MM.1S (cell line): ENCODE measurements around the gene TAPBP.

ENCODE experiments used
- EZH2 ChIP-seq: fragments of 300-600 bp; sonication (generic); optimal IDR thresholded peaks from 2 replicates; pipeline ENCODE3; 2017; ENCODE audit warnings: low read depth, mild to moderate bottlenecking, antibody characterized with exemption, low read length, mixed read lengths
- EZH2phosphoT487 ChIP-seq: fragments of 300-600 bp; sonication (generic); IDR thresholded peaks from 2 replicates; pipeline ENCODE4 v1.6.1; 2018; ENCODE audit warnings: antibody characterized with exemption, low read length
- TF ChIP-seq, protein P1 (sequence below): fragments of 300-600 bp; sonication (generic); IDR thresholded peaks from 2 replicates; pipeline ENCODE4 v1.5.1; 2016; ENCODE audit warnings: antibody characterized with exemption, low read length, mixed read lengths

DNA sequence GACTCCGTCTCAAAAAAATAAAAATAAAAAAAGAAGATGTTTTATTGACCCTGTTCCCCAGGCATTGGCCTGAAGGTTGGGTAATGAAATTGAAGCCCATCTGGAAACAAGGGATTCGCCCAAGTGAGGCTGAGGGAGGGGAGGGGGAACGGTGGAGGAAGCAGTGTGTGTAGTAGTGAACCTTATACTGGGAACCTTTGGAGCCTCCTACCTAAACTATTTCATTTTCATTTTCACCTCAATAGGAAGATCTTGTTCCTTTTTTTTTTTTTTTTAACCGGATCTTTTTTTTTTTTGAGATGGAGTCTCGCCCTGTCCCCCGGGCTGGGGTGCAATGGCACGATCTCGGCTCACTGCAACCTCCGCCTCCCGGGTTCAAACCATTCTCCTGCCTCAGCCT lies 16.9 kb upstream of the TAPBP start:
- TF ChIP-seq, protein P1, sequence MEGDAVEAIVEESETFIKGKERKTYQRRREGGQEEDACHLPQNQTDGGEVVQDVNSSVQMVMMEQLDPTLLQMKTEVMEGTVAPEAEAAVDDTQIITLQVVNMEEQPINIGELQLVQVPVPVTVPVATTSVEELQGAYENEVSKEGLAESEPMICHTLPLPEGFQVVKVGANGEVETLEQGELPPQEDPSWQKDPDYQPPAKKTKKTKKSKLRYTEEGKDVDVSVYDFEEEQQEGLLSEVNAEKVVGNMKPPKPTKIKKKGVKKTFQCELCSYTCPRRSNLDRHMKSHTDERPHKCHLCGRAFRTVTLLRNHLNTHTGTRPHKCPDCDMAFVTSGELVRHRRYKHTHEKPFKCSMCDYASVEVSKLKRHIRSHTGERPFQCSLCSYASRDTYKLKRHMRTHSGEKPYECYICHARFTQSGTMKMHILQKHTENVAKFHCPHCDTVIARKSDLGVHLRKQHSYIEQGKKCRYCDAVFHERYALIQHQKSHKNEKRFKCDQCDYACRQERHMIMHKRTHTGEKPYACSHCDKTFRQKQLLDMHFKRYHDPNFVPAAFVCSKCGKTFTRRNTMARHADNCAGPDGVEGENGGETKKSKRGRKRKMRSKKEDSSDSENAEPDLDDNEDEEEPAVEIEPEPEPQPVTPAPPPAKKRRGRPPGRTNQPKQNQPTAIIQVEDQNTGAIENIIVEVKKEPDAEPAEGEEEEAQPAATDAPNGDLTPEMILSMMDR: no peak
- TF ChIP-seq EZH2phosphoT487 (no peak), EZH2 (no peak)
